Suprapubic skin (tissue), 4 donors: Measurements from ENCODE around the gene YIF1A. TPM values are rescaled to one million over a fixed set of nuclear protein-coding genes. Genes with fewer than 3 reads are reported as not detected.

Experiments
- DNase-seq, 2 donors: peaks; one replicate each; pipeline ENCODE4 v3.0.0-alpha.2; 2019; ENCODE audit warnings: low spot score in 2 of 2
- H3K27ac ChIP-seq: fragments of 200-600 bp; sonication (generic); one replicate; pipeline ENCODE4 v1.5.1; 2019
- H3K27me3 ChIP-seq: fragments of 200-600 bp; sonication (generic); one replicate; pipeline ENCODE4 v1.5.1; 2019
- H3K36me3 ChIP-seq: fragments of 200-600 bp; sonication (generic); one replicate; pipeline ENCODE4 v1.5.1; 2019
- H3K4me1 ChIP-seq: fragments of 200-600 bp; sonication (generic); one replicate; pipeline ENCODE4 v1.5.1; 2019
- H3K4me3 ChIP-seq: fragments of 200-600 bp; sonication (generic); one replicate; pipeline ENCODE4 v1.5.1; 2019; ENCODE audit warnings: mild to moderate bottlenecking
- H3K9me3 ChIP-seq: fragments of 200-600 bp; sonication (generic); one replicate; pipeline ENCODE4 v1.5.1; 2019
- EP300 ChIP-seq: sonication (generic); formaldehyde crosslinking; IDR thresholded peaks from one replicate; pipeline ENCODE4 v1.6.1; 2017; ENCODE audit warnings: antibody characterized with exemption
- POLR2A ChIP-seq, 2 donors: fragments of 450-650 bp; IDR thresholded peaks; one replicate each; pipeline ENCODE4 v1.6.1; 2017; ENCODE audit warnings: antibody characterized with exemption in 2 of 2, mild to moderate bottlenecking in 2 of 2, moderate library complexity in 2 of 2
- POLR2AphosphoS5 ChIP-seq, 3 donors: sonication (generic); formaldehyde crosslinking; IDR thresholded peaks; one replicate each; pipeline ENCODE4 v1.6.1; 2017; ENCODE audit warnings: antibody characterized with exemption in 3 of 3
- WGBS: methylation state at CpG from one replicate; pipeline ENCODE4 v1.1.5; 2018; 5-methylcytosine and 5-hydroxymethylcytosine counted together
- total RNA-seq, 4 donors: library from RNA; depleted of rRNA; stranded (reverse); fragments of >200 nt; gene quantifications; one replicate each; pipeline ENCODE4 v1.1.0, GENCODE V29; 2016
- TF ChIP-seq, protein P1 (sequence below), 2 donors: fragments of 200-600 bp in 1 of 2; fragments of 450-650 bp in 1 of 2; sonication (generic) in 1 of 2; IDR thresholded peaks; one replicate each; pipeline ENCODE4 v1.5.1; 2016 to 2019; ENCODE audit warnings: antibody characterized with exemption in 2 of 2, mild to moderate bottlenecking in 1 of 2, moderate library complexity in 1 of 2

YIF1A gene
- total RNA-seq, 4 donors from 2014 or later: 21.6 to 61.3 (median 56.1) TPM

GRCh38 chr11:66240781-66241136, 48.2 kb downstream of the YIF1A start:
- no peaks in the 10 kb centered on the region for H3K9me3 ChIP-seq
- H3K27me3 ChIP-seq: no peaks in the 10 kb centered on the region
- no peak overlapping the region for H3K27ac ChIP-seq
- TF ChIP-seq POLR2A (IDR thresholded peaks at IDR 0.05) (no peak), EP300 (no peak), POLR2AphosphoS5 (IDR thresholded peaks at IDR 0.05) (no peak)
- TF ChIP-seq, protein P1, sequence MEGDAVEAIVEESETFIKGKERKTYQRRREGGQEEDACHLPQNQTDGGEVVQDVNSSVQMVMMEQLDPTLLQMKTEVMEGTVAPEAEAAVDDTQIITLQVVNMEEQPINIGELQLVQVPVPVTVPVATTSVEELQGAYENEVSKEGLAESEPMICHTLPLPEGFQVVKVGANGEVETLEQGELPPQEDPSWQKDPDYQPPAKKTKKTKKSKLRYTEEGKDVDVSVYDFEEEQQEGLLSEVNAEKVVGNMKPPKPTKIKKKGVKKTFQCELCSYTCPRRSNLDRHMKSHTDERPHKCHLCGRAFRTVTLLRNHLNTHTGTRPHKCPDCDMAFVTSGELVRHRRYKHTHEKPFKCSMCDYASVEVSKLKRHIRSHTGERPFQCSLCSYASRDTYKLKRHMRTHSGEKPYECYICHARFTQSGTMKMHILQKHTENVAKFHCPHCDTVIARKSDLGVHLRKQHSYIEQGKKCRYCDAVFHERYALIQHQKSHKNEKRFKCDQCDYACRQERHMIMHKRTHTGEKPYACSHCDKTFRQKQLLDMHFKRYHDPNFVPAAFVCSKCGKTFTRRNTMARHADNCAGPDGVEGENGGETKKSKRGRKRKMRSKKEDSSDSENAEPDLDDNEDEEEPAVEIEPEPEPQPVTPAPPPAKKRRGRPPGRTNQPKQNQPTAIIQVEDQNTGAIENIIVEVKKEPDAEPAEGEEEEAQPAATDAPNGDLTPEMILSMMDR (IDR thresholded peaks at IDR 0.05): no peak
- H3K4me3 ChIP-seq: no peak overlapping the region
- H3K36me3 ChIP-seq: peaks cover 94% of the 10 kb centered on the region
- no peaks in the 10 kb centered on the region for H3K4me1 ChIP-seq
- DNase-seq: no peak
- whole genome bisulfite sequencing: 89% methylated on average over 9 of the region's 9 CpGs

- Histone ChIP-seq H3K36me3 (peaks cover 95% of the 10 kb centered on the region), H3K27ac (no peak overlapping the region), H3K9me3 (no peaks in the 10 kb centered on the region), H3K27me3 (no peaks in the 10 kb centered on the region), H3K4me3 (no peak overlapping the region), H3K4me1 (no peaks in the 10 kb centered on the region)
- no peak for DNase-seq
- TF ChIP-seq POLR2AphosphoS5 (IDR thresholded peaks at IDR 0.05) (no peak), EP300 (no peak), POLR2A (IDR thresholded peaks at IDR 0.05) (no peak)
- TF ChIP-seq, protein P1 (IDR thresholded peaks at IDR 0.05): no peak
- 91% methylated on average over 25 of the region's 25 CpGs for WGBS
Measured at GRCh38 chr11:66239998-66240780, 48.8 kb downstream of the YIF1A start.

DNA sequence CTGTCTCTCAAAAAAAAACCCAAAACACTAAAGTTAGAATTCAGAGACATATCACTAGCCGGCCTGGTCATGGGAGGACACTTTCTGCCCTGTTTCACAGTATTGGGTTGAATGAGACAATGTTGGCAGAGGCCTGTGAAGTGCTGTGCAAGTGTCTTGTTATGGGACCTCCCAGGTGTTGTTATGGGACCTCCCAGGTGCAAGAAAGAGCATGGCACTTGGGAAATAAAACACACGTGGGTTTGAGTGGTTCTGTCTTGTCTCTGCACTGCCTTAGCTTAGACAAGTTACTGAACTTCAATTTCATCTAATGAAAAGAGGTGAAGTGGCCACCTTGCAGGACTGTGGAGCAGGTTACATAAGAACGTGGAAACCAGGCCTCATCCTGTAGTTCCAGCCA, 49.4 kb downstream of the YIF1A start:
- H3K4me1 ChIP-seq: no peaks in the 10 kb centered on the region
- 77% methylated on average over 2 of the region's 3 CpGs for WGBS
- no peaks in the 10 kb centered on the region for H3K9me3 ChIP-seq
- DNase-seq: no peak
- H3K4me3 ChIP-seq: no peak overlapping the region
- TF ChIP-seq EP300 (no peak), POLR2AphosphoS5 (IDR thresholded peaks at IDR 0.05) (no peak), POLR2A (IDR thresholded peaks at IDR 0.05) (no peak)
- TF ChIP-seq, protein P1 (IDR thresholded peaks at IDR 0.05): no peak
- H3K27ac ChIP-seq: no peak overlapping the region
- H3K36me3 ChIP-seq: peaks cover 95% of the 10 kb centered on the region
- H3K27me3 ChIP-seq: no peaks in the 10 kb centered on the region

GRCh38 chr11:66238786-66239413, 50.0 kb downstream of the YIF1A start:
- no peaks in the 10 kb centered on the region for H3K9me3 ChIP-seq
- H3K27ac ChIP-seq: no peak overlapping the region
- TF ChIP-seq, protein P1 (IDR thresholded peaks at IDR 0.05): no peak
- TF ChIP-seq POLR2A (IDR thresholded peaks at IDR 0.05) (no peak), EP300 (no peak), POLR2AphosphoS5 (IDR thresholded peaks at IDR 0.05) (no peak)
- H3K4me1 ChIP-seq: no peaks in the 10 kb centered on the region
- H3K27me3 ChIP-seq: no peaks in the 10 kb centered on the region
- WGBS: 86% methylated on average over 4 of the region's 17 CpGs
- no peak for DNase-seq
- H3K36me3 ChIP-seq: peaks cover 94% of the 10 kb centered on the region
- H3K4me3 ChIP-seq: no peak overlapping the region

DNA sequence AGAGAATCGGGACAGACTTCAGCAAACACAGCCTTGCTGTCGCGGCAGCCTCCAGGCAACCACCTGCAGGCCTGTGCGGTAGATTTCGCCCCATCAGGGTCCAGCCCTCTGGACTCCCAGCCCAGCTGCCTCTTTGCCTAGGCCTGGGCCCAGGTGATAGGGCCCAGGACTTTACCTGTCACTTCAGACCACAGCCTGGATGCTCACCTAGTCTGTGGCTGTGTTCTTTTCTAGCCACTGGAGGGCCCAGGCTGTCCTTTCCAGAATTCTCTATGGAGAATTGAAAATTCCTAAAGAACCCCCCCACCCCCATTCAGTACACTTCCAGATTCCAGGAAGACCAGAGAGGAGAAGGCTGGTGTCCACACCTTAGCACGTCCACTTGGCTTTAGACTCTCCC, 51.1 kb downstream of the YIF1A start:
- no peak overlapping the region for H3K4me3 ChIP-seq
- DNase-seq: no peak
- no peak overlapping the region for H3K27ac ChIP-seq
- 95% methylated on average over 6 of the region's 6 CpGs for WGBS
- H3K9me3 ChIP-seq: no peaks in the 10 kb centered on the region
- H3K27me3 ChIP-seq: no peaks in the 10 kb centered on the region
- H3K4me1 ChIP-seq: no peaks in the 10 kb centered on the region
- peaks cover 93% of the 10 kb centered on the region for H3K36me3 ChIP-seq
- TF ChIP-seq, protein P1 (IDR thresholded peaks at IDR 0.05): no peak
- no peak for TF ChIP-seq POLR2AphosphoS5 (IDR thresholded peaks at IDR 0.05)
- TF ChIP-seq POLR2A (IDR thresholded peaks at IDR 0.05): no peak
- TF ChIP-seq EP300: no peak
